Stimulated activated CD8-positive, alpha-beta memory T cell treated with anti-CD3 and anti-CD28 coated beads, Interleukin-4, amount 100 ng/mL, for 1 hour (primary cell): ENCODE data around the gene SPATS1.
A peak's percentile ranks its signal among the peaks of the same experiment; 100 is the strongest.

Source experiments
- DNase-seq, 2 donors: peaks; one replicate each; pipeline ENCODE4 v3.0.0-alpha.2; 2020; ENCODE audit warnings: low read depth in 2 of 2, low spot score in 1 of 2

SPATS1 gene

GRCh38 chr6:44387346-44388134 is 45.1 kb downstream of the SPATS1 start, which contains the start of gene CDC5L:
Gene CDC5L (plus strand): TSS chr6:44387706. CDS start chr6:44387824, 118 bp downstream.
- DNase-seq, result peak; percentile 81

- no peak for DNase-seq
These were observed 45.7 kb downstream of the SPATS1 start for GRCh38 chr6:44388135-44388487.

- no peak for DNase-seq
These were observed 46.4 kb downstream of the SPATS1 start for GRCh38 chr6:44388887-44389286.

- no peak for DNase-seq
These were observed 47.8 kb downstream of the SPATS1 start for GRCh38 chr6:44390158-44390683.
